Endodermal cell (in vitro differentiated cells): ENCODE data around the gene MRFAP1. TPM values are rescaled to one million over a fixed set of nuclear protein-coding genes. Genes with fewer than 3 reads are reported as not detected.

Experiments
- DNase-seq: peaks from one replicate; pipeline ENCODE4 v3.0.0-alpha.2; 2017
- H3K27ac ChIP-seq: 2 replicates; pipeline ENCODE4 v1.5.1; 2013; ENCODE audit warnings: mild to moderate bottlenecking, low read depth, low read length, moderate library complexity
- H3K27me3 ChIP-seq: 2 replicates; pipeline ENCODE4 v1.6.1; 2013; ENCODE audit warnings: mild to moderate bottlenecking, low read length, moderate library complexity; ENCODE audit not compliant: insufficient read depth, control insufficient read depth, poor library complexity, severe bottlenecking
- H3K36me3 ChIP-seq: 2 replicates; pipeline ENCODE4 v1.7.0; 2013; ENCODE audit warnings: mild to moderate bottlenecking, low read length, moderate library complexity; ENCODE audit not compliant: control insufficient read depth, insufficient read depth
- H3K4me1 ChIP-seq: one replicate; pipeline ENCODE4 v1.7.0; 2013; ENCODE audit warnings: low read length; ENCODE audit not compliant: control insufficient read depth, insufficient read depth
- H3K4me3 ChIP-seq: 2 replicates; pipeline ENCODE4 v1.5.1; 2013; ENCODE audit warnings: mild to moderate bottlenecking, low read length, moderate library complexity
- H3K9ac ChIP-seq: 2 replicates; pipeline ENCODE4 v1.6.1; 2013; ENCODE audit warnings: mild to moderate bottlenecking, low read length, moderate library complexity; ENCODE audit not compliant: poor library complexity, severe bottlenecking; ENCODE audit errors: extremely low read depth
- H3K9me3 ChIP-seq: 2 replicates; pipeline ENCODE4 v1.6.1; 2013; ENCODE audit warnings: mild to moderate bottlenecking, low read length, moderate library complexity; ENCODE audit not compliant: control insufficient read depth
- H3K27ac Mint-ChIP-seq: 2 replicates; pipeline ENCODE4 v1.8.0; 2020; ENCODE audit warnings: mixed read lengths
- H3K27me3 Mint-ChIP-seq: 2 replicates; pipeline ENCODE4 v1.8.0; 2021; ENCODE audit warnings: mild to moderate bottlenecking, mixed read lengths; ENCODE audit not compliant: insufficient read depth
- H3K36me3 Mint-ChIP-seq: 2 replicates; pipeline ENCODE4 v1.8.0; 2020; ENCODE audit warnings: low read depth, mixed read lengths
- H3K4me1 Mint-ChIP-seq: 2 replicates; pipeline ENCODE4 v1.8.0; 2020; ENCODE audit warnings: mixed read lengths
- H3K4me3 Mint-ChIP-seq: 2 replicates; pipeline ENCODE4 v1.8.0; 2020; ENCODE audit warnings: mild to moderate bottlenecking, moderate library complexity, mixed read lengths
- H3K9me3 Mint-ChIP-seq: 2 replicates; pipeline ENCODE4 v1.8.0; 2020; ENCODE audit warnings: mild to moderate bottlenecking, mixed read lengths
- WGBS, 2 experiments: methylation state at CpG; one replicate each; pipeline versions ENCODE4 v1.1.5 to v1.1.7; 2013; ENCODE audit warnings: missing lambda C conversion rate in 2 of 2, mixed read lengths in 1 of 2; ENCODE audit not compliant: insufficient coverage in 1 of 2, insufficient read length in 1 of 2; 5-methylcytosine and 5-hydroxymethylcytosine counted together
- total RNA-seq, 2 donors: library from RNA; stranded (reverse); fragmentation: NEBNext Ultra II Directional in 1 of 2; extraction: Animal tissue kit (Norgen Biotek cat#: 25700) in 1 of 2; gene quantifications; 2 replicates in 1 of 2; 3 replicates in 1 of 2; pipeline ENCODE4 v1.2.1, GENCODE V29; 2021
- TF ChIP-seq, protein P1 (sequence below): fragments of 200-600 bp; sonication (generic); conservative IDR thresholded peaks from 2 replicates; pipeline ENCODE4 v1.5.0; 2021; ENCODE audit warnings: antibody characterized with exemption, mild to moderate bottlenecking

The MRFAP1 gene
- total RNA-seq, 2 donors from 2014 or later, result 231 to 239 TPM

- Histone ChIP-seq H3K4me3 (no peak overlapping the region), H3K27me3 (no peaks in the 10 kb centered on the region), H3K36me3 (no peaks in the 10 kb centered on the region), H3K4me1 (no peaks in the 10 kb centered on the region), H3K27ac (no peak overlapping the region), H3K9me3 (no peaks in the 10 kb centered on the region), H3K9ac (no peak overlapping the region)
- no peak overlapping the region for H3K4me3 Mint-ChIP-seq
- H3K4me1 Mint-ChIP-seq, result no peaks in the 10 kb centered on the region
- H3K27me3 Mint-ChIP-seq, result no peaks in the 10 kb centered on the region
- WGBS, 2 experiments, result 82 to 94% methylated on average over 4 to 16 of the region's 16 CpGs
- no peak overlapping the region for H3K27ac Mint-ChIP-seq
- H3K9me3 Mint-ChIP-seq, result no peaks in the 10 kb centered on the region
- TF ChIP-seq, protein P1, sequence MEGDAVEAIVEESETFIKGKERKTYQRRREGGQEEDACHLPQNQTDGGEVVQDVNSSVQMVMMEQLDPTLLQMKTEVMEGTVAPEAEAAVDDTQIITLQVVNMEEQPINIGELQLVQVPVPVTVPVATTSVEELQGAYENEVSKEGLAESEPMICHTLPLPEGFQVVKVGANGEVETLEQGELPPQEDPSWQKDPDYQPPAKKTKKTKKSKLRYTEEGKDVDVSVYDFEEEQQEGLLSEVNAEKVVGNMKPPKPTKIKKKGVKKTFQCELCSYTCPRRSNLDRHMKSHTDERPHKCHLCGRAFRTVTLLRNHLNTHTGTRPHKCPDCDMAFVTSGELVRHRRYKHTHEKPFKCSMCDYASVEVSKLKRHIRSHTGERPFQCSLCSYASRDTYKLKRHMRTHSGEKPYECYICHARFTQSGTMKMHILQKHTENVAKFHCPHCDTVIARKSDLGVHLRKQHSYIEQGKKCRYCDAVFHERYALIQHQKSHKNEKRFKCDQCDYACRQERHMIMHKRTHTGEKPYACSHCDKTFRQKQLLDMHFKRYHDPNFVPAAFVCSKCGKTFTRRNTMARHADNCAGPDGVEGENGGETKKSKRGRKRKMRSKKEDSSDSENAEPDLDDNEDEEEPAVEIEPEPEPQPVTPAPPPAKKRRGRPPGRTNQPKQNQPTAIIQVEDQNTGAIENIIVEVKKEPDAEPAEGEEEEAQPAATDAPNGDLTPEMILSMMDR, result no peak
- H3K36me3 Mint-ChIP-seq, result peaks cover 9% of the 10 kb centered on the region
- DNase-seq, result peak; percentile 86
Measured at GRCh38 chr4:6595897-6596537, 44.5 kb upstream of the MRFAP1 start.

GRCh38 chr4:6596948-6597347 lies 43.5 kb upstream of the MRFAP1 start:
- WGBS, 2 experiments, result 91 to 98% methylated on average over 6 to 17 of the region's 17 CpGs
- Histone ChIP-seq H3K9ac (no peak overlapping the region), H3K4me1 (no peaks in the 10 kb centered on the region), H3K9me3 (no peaks in the 10 kb centered on the region), H3K27ac (no peak overlapping the region), H3K36me3 (no peaks in the 10 kb centered on the region), H3K4me3 (no peak overlapping the region), H3K27me3 (no peaks in the 10 kb centered on the region)
- no peaks in the 10 kb centered on the region for H3K9me3 Mint-ChIP-seq
- TF ChIP-seq, protein P1, result no peak
- no peak for DNase-seq
- no peak overlapping the region for H3K27ac Mint-ChIP-seq
- H3K36me3 Mint-ChIP-seq, result peaks cover 16% of the 10 kb centered on the region
- H3K4me3 Mint-ChIP-seq, result no peak overlapping the region
- no peaks in the 10 kb centered on the region for H3K27me3 Mint-ChIP-seq
- H3K4me1 Mint-ChIP-seq, result no peaks in the 10 kb centered on the region

- Histone ChIP-seq H3K36me3 (peaks cover 5% of the 10 kb centered on the region), H3K27ac (no peak overlapping the region), H3K9me3 (no peaks in the 10 kb centered on the region), H3K4me1 (no peaks in the 10 kb centered on the region), H3K4me3 (no peak overlapping the region), H3K27me3 (no peaks in the 10 kb centered on the region), H3K9ac (no peak overlapping the region)
- WGBS, 2 experiments, result 90 to 93% methylated on average over 3 to 10 of the region's 10 CpGs
- no peaks in the 10 kb centered on the region for H3K4me1 Mint-ChIP-seq
- peaks cover 27% of the 10 kb centered on the region for H3K36me3 Mint-ChIP-seq
- H3K4me3 Mint-ChIP-seq, result no peak overlapping the region
- H3K27ac Mint-ChIP-seq, result no peak overlapping the region
- TF ChIP-seq, protein P1, result no peak
- no peaks in the 10 kb centered on the region for H3K27me3 Mint-ChIP-seq
- peaks cover 5% of the 10 kb centered on the region for H3K9me3 Mint-ChIP-seq
- no peak for DNase-seq
Measured at GRCh38 chr4:6598127-6598526, 42.4 kb upstream of the MRFAP1 start.
